SH-SY5Y (cell line): ENCODE data around the gene PTX3.

ENCODE experiments used
- GATA2 ChIP-seq: IDR thresholded peaks from 2 replicates; pipeline ENCODE4 v1.6.1; 2011; ENCODE audit warnings: mild to moderate bottlenecking, low read depth, low read length
- GATA3 ChIP-seq: IDR thresholded peaks from 2 replicates; pipeline ENCODE4 v1.6.1; 2011; ENCODE audit warnings: low read depth, mild to moderate bottlenecking, low read length, moderate library complexity

DNA sequence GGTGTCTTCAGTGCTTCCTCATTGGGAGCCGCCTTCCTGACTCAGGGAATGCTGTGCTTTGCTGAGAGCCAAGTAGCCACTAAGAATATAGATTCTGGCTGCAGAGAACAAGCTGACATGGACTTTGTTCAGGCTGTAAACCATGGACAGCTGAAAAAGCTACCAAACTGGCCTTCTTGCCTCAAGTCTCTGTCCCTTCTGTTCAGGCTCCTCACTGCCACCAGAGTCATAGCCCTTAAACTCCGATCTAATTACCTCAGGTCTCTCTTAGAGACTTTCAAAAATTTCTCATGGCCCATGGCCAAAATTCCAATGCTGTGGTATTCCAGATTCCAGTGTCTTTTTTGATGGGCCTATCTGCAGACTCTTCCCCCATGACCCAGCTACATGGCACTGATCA is 19.4 kb upstream of the PTX3 start:
- no peak for TF ChIP-seq GATA2
- TF ChIP-seq GATA3, result no peak
